GM06990 (cell line): ENCODE data around the gene NAALADL2.

ENCODE experiments used
- DNase-seq: peaks from one replicate; pipeline ENCODE4 v3.0.0-alpha.2; 2011; ENCODE audit not compliant: insufficient read length; ENCODE audit errors: extremely low read depth
- H3K27me3 ChIP-seq: replicated peaks from 2 replicates; pipeline ENCODE4 v1.6.0; 2011; ENCODE audit warnings: low read length; ENCODE audit not compliant: control insufficient read depth, insufficient read depth
- H3K36me3 ChIP-seq: 2 replicates; pipeline ENCODE4 v1.5.1; 2011; ENCODE audit warnings: low read length; ENCODE audit not compliant: control insufficient read depth, insufficient read depth
- H3K4me3 ChIP-seq: replicated peaks from 2 replicates; pipeline ENCODE4 v1.5.1; 2011; ENCODE audit warnings: low read depth, mild to moderate bottlenecking, control low read depth, low read length
- CTCF ChIP-seq: IDR thresholded peaks from 2 replicates; pipeline ENCODE4 v1.5.1; 2011; ENCODE audit warnings: low read length, control low read depth, mild to moderate bottlenecking, inconsistent platforms; ENCODE audit not compliant: insufficient read depth, poor library complexity, severe bottlenecking

Gene NAALADL2

GRCh38 chr3:174937478-174937877, 78.3 kb downstream of the NAALADL2 start:
- Histone ChIP-seq H3K27me3 (no peaks in the 10 kb centered on the region), H3K4me3 (no peak overlapping the region), H3K36me3 (no peaks in the 10 kb centered on the region)
- no peak for DNase-seq
- TF ChIP-seq CTCF = no peak

- no peak for TF ChIP-seq CTCF
- Histone ChIP-seq H3K4me3 (no peak overlapping the region), H3K27me3 (no peaks in the 10 kb centered on the region), H3K36me3 (no peaks in the 10 kb centered on the region)
- DNase-seq = no peak
Measured at GRCh38 chr3:174938102-174938501, 79.0 kb downstream of the NAALADL2 start.

GRCh38 chr3:174940151-174940550, 81.0 kb downstream of the NAALADL2 start:
- H3K36me3 ChIP-seq = no peaks in the 10 kb centered on the region
- no peaks in the 10 kb centered on the region for H3K27me3 ChIP-seq
- DNase-seq = no peak
- no peak overlapping the region for H3K4me3 ChIP-seq
- no peak for TF ChIP-seq CTCF

- no peaks in the 10 kb centered on the region for H3K36me3 ChIP-seq
- no peak for DNase-seq
- no peaks in the 10 kb centered on the region for H3K27me3 ChIP-seq
- H3K4me3 ChIP-seq = no peak overlapping the region
- TF ChIP-seq CTCF = no peak
Measured at GRCh38 chr3:174945276-174945675, 86.1 kb downstream of the NAALADL2 start.

GRCh38 chr3:174945951-174946350, 86.8 kb downstream of the NAALADL2 start:
- Histone ChIP-seq H3K27me3 (no peaks in the 10 kb centered on the region), H3K36me3 (no peaks in the 10 kb centered on the region), H3K4me3 (no peak overlapping the region)
- no peak for DNase-seq
- TF ChIP-seq CTCF = no peak

GRCh38 chr3:174949523-174949922, 90.4 kb downstream of the NAALADL2 start:
- Histone ChIP-seq H3K27me3 (no peaks in the 10 kb centered on the region), H3K36me3 (no peaks in the 10 kb centered on the region), H3K4me3 (no peak overlapping the region)
- no peak for TF ChIP-seq CTCF
- no peak for DNase-seq
